ENCODE data around the gene ATF2.

GRCh38 chr2:175063741-175064140 is 104.3 kb downstream of the ATF2 start:
- TF ChIP-seq POLR2A (IDR thresholded peaks at IDR 0.05; ENCODE audit: extremely low read depth, insufficient read length) (no peak), CTCF (IDR thresholded peaks at IDR 0.05; ENCODE audit: low read depth, low read length) (no peak)

All from NB4 (cell line).